ENCODE measurements around the gene SVOP.
A peak's percentile ranks its signal among the peaks of the same experiment; 100 is the strongest.

Gene SVOP

GRCh38 chr12:108890208-108890607, 130.7 kb downstream of the SVOP start:
- TF ChIP-seq TAF1 (IDR thresholded peaks at IDR 0.05; ENCODE audit: borderline replicate concordance, insufficient read depth, low read length) (no peak), SIN3A (IDR thresholded peaks at IDR 0.05; ENCODE audit: borderline replicate concordance, insufficient read depth, low read length) (no peak), POLR2AphosphoS5 (IDR thresholded peaks at IDR 0.05; ENCODE audit: low read depth, low read length) (no peak), REST (IDR thresholded peaks at IDR 0.05; ENCODE audit: insufficient read depth in 1 of 2, low read depth in 2 of 2, low read length in 2 of 2) (peak; percentile 93 to 98), FOXP2 (optimal IDR thresholded peaks at IDR 0.05; ENCODE audit: borderline replicate concordance, extremely low read depth, extremely low read length, insufficient read depth) (no peak)

- TF ChIP-seq POLR2AphosphoS5 (IDR thresholded peaks at IDR 0.05; ENCODE audit: low read depth, low read length) (no peak), REST (IDR thresholded peaks at IDR 0.05; ENCODE audit: insufficient read depth in 1 of 2, low read depth in 2 of 2, low read length in 2 of 2) (no peak), TAF1 (IDR thresholded peaks at IDR 0.05; ENCODE audit: borderline replicate concordance, insufficient read depth, low read length) (no peak), SIN3A (IDR thresholded peaks at IDR 0.05; ENCODE audit: borderline replicate concordance, insufficient read depth, low read length) (no peak), FOXP2 (optimal IDR thresholded peaks at IDR 0.05; ENCODE audit: borderline replicate concordance, extremely low read depth, extremely low read length, insufficient read depth) (no peak)
Measured at GRCh38 chr12:108888031-108888430, 132.8 kb downstream of the SVOP start.

- TF ChIP-seq FOXP2 (optimal IDR thresholded peaks at IDR 0.05; ENCODE audit: borderline replicate concordance, extremely low read depth, extremely low read length, insufficient read depth) (no peak), TAF1 (IDR thresholded peaks at IDR 0.05; ENCODE audit: borderline replicate concordance, insufficient read depth, low read length) (no peak), POLR2AphosphoS5 (IDR thresholded peaks at IDR 0.05; ENCODE audit: low read depth, low read length) (no peak), SIN3A (IDR thresholded peaks at IDR 0.05; ENCODE audit: borderline replicate concordance, insufficient read depth, low read length) (no peak), REST (IDR thresholded peaks at IDR 0.05; ENCODE audit: insufficient read depth in 1 of 2, low read depth in 2 of 2, low read length in 2 of 2) (no peak)
Measured at GRCh38 chr12:108886873-108887629, 133.8 kb downstream of the SVOP start.

- TF ChIP-seq TAF1 (IDR thresholded peaks at IDR 0.05; ENCODE audit: borderline replicate concordance, insufficient read depth, low read length), result no peak
- no peak for TF ChIP-seq FOXP2 (optimal IDR thresholded peaks at IDR 0.05; ENCODE audit: borderline replicate concordance, extremely low read depth, extremely low read length, insufficient read depth)
- TF ChIP-seq POLR2AphosphoS5 (IDR thresholded peaks at IDR 0.05; ENCODE audit: low read depth, low read length), result no peak
- TF ChIP-seq REST (IDR thresholded peaks at IDR 0.05; ENCODE audit: insufficient read depth in 1 of 2, low read depth in 2 of 2, low read length in 2 of 2), result no peak
- no peak for TF ChIP-seq SIN3A (IDR thresholded peaks at IDR 0.05; ENCODE audit: borderline replicate concordance, insufficient read depth, low read length)
Measured at GRCh38 chr12:108884116-108885012, 136.5 kb downstream of the SVOP start.

Data from PFSK-1 (cell line).